Measurements from ENCODE around the gene EXT2.

EXT2 gene

GRCh38 chr11:44095506-44096359, at the start of gene EXT2:
Gene EXT2 (plus strand): TSS chr11:44095678. CDS start chr11:44107713, 12,035 bp downstream.
- DNase-seq: peak; percentile 45

GRCh38 chr11:44046182-44046581, 49.3 kb upstream of the EXT2 start:
- no peak for DNase-seq

- DNase-seq: no peak
Measured at GRCh38 chr11:44047298-44047697, 48.2 kb upstream of the EXT2 start.

- no peak for DNase-seq
Measured at GRCh38 chr11:44047931-44048431, 47.5 kb upstream of the EXT2 start, which contains the start of gene ACCSL. Gene ACCSL (plus strand): TSS chr11:44047981. CDS start chr11:44048037, 56 bp downstream.

GRCh38 chr11:44049832-44050231, 45.6 kb upstream of the EXT2 start:
- no peak for DNase-seq

- no peak for DNase-seq
Measured at GRCh38 chr11:44051171-44051570, 44.3 kb upstream of the EXT2 start.

GRCh38 chr11:44057340-44057739, 38.1 kb upstream of the EXT2 start:
- DNase-seq: no peak

GRCh38 chr11:44058275-44058674, 37.2 kb upstream of the EXT2 start:
- no peak for DNase-seq

GRCh38 chr11:44065161-44065661, 30.3 kb upstream of the EXT2 start:
- no peak for DNase-seq

- peak; percentile 91 for DNase-seq
Measured at GRCh38 chr11:44065841-44066731, 29.4 kb upstream of the EXT2 start, which contains the start of gene ACCS. Gene ACCS (plus strand): TSS chr11:44066270. CDS start chr11:44067628, 1,358 bp downstream.

GRCh38 chr11:44066732-44067141, 28.7 kb upstream of the EXT2 start:
- DNase-seq: no peak

- DNase-seq: no peak
Measured at GRCh38 chr11:44067266-44067665, 28.2 kb upstream of the EXT2 start.

GRCh38 chr11:44068180-44068579, 27.3 kb upstream of the EXT2 start:
- DNase-seq: no peak

GRCh38 chr11:44071157-44071556, 24.3 kb upstream of the EXT2 start:
- DNase-seq: no peak

- no peak for DNase-seq
Measured at GRCh38 chr11:44072757-44073658, 22.5 kb upstream of the EXT2 start.

GRCh38 chr11:44078794-44079193, 16.7 kb upstream of the EXT2 start:
- no peak for DNase-seq

- no peak for DNase-seq
Measured at GRCh38 chr11:44079376-44079775, 16.1 kb upstream of the EXT2 start.

- DNase-seq: no peak
Measured at GRCh38 chr11:44080951-44081350, 14.5 kb upstream of the EXT2 start.

GRCh38 chr11:44082645-44083044, 12.8 kb upstream of the EXT2 start:
- DNase-seq: no peak

GRCh38 chr11:44083433-44083832, 12.0 kb upstream of the EXT2 start:
- no peak for DNase-seq

GRCh38 chr11:44083906-44084305, 11.6 kb upstream of the EXT2 start:
- no peak for DNase-seq

GRCh38 chr11:44085330-44085729, 10.1 kb upstream of the EXT2 start:
- no peak for DNase-seq
